ENCODE measurements around the gene PRPF31. TPM values are rescaled to one million over a fixed set of nuclear protein-coding genes. Genes with fewer than 3 reads are reported as not detected.

PRPF31 gene
- total RNA-seq, 1 experiment from 2014 or later, result 84.4 TPM

- H2AFZ ChIP-seq (ENCODE audit: low read length), result no peak overlapping the region
- Mint-ChIP-seq H3K36me3 (ENCODE audit: insufficient read depth in 1 of 3, low read depth in 3 of 3) (peaks cover 21 to 40% (median 37%) of the 10 kb centered on the region in 3 experiments), H3K27me3 (ENCODE audit: low read depth) (peaks cover 23% of the 10 kb centered on the region), H3K4me3 (peak overlapping the region; percentile 99 to 100), H3K9me3 (peaks cover 0 to 3% of the 10 kb centered on the region in 2 experiments; a peak in 2 of 5 replicates), H3K4me1 (peaks cover 25 to 32% of the 10 kb centered on the region in 2 experiments), H3K27ac (peak overlapping the region; percentile 15 to 94 (median 52); a peak in 6 of 7 replicates)
- no peaks in the 10 kb centered on the region; the same call in 1 of the 2 replicates for H3K79me2 ChIP-seq (ENCODE audit: insufficient read depth, low read length)
- no peaks in the 10 kb centered on the region for H3K4me1 ChIP-seq (ENCODE audit: insufficient read depth, low read length)
- no peak overlapping the region for H3K14ac ChIP-seq (ENCODE audit: insufficient read depth, low read length)
- no peak overlapping the region for H3K56ac ChIP-seq (ENCODE audit: insufficient read length, low read depth, low read length)
- no CpG with 5 or more reads among the region's 19 CpGs for WGBS (ENCODE audit: extremely low coverage, insufficient read length, low lambda C conversion rate)
- no peak overlapping the region for H3T11ph ChIP-seq (ENCODE audit: low read length)
- H4K8ac ChIP-seq (replicated peaks; ENCODE audit: insufficient read length, low read depth, low read length), result no peak overlapping the region
- H2AK5ac ChIP-seq (ENCODE audit: insufficient read length, low read length), result no peak overlapping the region
- no peaks in the 10 kb centered on the region for H3K9me3 ChIP-seq (ENCODE audit: control insufficient read depth, low read depth, low read length)
- no peak for DNase-seq
- no peak overlapping the region for H3K4ac ChIP-seq (ENCODE audit: low read depth, low read length)
- H4K20me1 ChIP-seq (ENCODE audit: control insufficient read depth, insufficient read depth, insufficient read length), result no peaks in the 10 kb centered on the region
- H3K27ac ChIP-seq (ENCODE audit: insufficient read length, low read depth, low read length), result no peak overlapping the region
- peak overlapping the region; percentile 64 for H3K9ac ChIP-seq (ENCODE audit: extremely low read depth, insufficient read length, low read length)
- no peak for TF ChIP-seq CTCF (conservative IDR thresholded peaks at IDR 0.05)
- H3K18ac ChIP-seq (ENCODE audit: insufficient read length, low read depth, low read length), result no peak overlapping the region
- H2BK20ac ChIP-seq (ENCODE audit: low read depth, low read length, poor library complexity, severe bottlenecking), result no peak overlapping the region
- no peak overlapping the region for H2BK5ac ChIP-seq (ENCODE audit: insufficient read length, low read length)
- no peak overlapping the region for H4K91ac ChIP-seq (ENCODE audit: insufficient read length, low read depth, low read length)
- no peak overlapping the region for H2BK12ac ChIP-seq (ENCODE audit: insufficient read length, low read depth, low read length)
- no peaks in the 10 kb centered on the region for H3K79me1 ChIP-seq (ENCODE audit: insufficient read depth, low read depth, low read length, poor library complexity, severe bottlenecking)
- peaks cover 13% of the 10 kb centered on the region for H3K23me2 ChIP-seq (ENCODE audit: insufficient read length, low read depth, low read length, poor library complexity, severe bottlenecking)
- no peak overlapping the region for H3K23ac ChIP-seq (ENCODE audit: insufficient read length, low read depth, low read length)
- peak overlapping the region; percentile 95 for H3K4me2 ChIP-seq (ENCODE audit: insufficient read depth, insufficient read length, low read length)
- no peak overlapping the region for H2BK15ac ChIP-seq (ENCODE audit: low read depth, low read length)
- H3K27me3 ChIP-seq (ENCODE audit: insufficient read depth, low read length), result no peaks in the 10 kb centered on the region
- H2BK120ac ChIP-seq (ENCODE audit: low read depth, low read length, poor library complexity, severe bottlenecking), result no peak overlapping the region
- H4K5ac ChIP-seq (ENCODE audit: insufficient read length, low read depth, low read length), result no peak overlapping the region
Measured at GRCh38 chr19:54158812-54159351, 43.3 kb downstream of the PRPF31 start.
